Kasumi-1 (cell line): ENCODE data around the gene ZNF350.
"Not testable (repeated sequence)": the region's sequence is repeated elsewhere in the genome, so short reads cannot be mapped to it uniquely, and the experiment has no call there.

Experiments
- DNase-seq, 2 experiments: peaks; one replicate each; lab custom pipeline; 2025; lab: John Stamatoyannopoulos, UW

The ZNF350 gene

DNA sequence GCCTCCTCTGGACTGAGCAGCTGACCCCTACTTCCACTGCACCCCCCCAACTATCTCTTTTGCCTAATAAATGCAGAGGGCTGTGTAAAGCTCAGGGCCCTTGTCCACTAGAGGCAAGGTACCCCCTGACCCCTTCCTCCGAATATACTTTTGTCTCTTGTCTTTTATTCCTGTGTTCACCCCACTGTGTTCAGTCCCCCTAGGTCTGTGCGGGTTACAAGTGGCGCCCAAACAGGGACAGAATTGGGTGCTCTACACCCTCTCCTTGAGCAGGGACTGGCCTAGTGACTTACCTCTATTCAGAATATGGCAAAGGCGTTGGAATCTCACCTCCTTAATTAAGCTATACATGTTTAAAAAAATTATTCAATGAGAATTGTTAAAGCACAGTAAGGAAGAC lies 15.0 kb downstream of the ZNF350 start:
- DNase-seq, result no peak

DNA sequence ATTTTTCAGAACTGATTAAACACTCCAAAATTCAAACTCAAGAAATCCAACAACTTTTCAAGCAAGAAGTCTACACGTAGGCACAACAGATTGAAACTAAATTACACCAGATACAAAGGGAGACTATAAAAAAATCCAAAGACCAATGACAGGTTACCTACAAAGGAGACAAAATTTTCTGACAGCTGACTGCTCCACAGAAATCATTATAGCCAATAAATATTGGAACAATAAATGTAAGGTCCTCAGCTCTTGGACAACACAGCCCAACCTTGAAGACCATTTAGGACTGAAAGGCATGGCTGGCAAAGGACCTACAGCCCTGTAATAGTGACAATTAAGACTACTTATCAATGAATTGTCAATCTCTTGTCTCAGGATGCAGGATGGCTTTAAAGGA lies 15.9 kb downstream of the ZNF350 start:
- no peak for DNase-seq

DNA sequence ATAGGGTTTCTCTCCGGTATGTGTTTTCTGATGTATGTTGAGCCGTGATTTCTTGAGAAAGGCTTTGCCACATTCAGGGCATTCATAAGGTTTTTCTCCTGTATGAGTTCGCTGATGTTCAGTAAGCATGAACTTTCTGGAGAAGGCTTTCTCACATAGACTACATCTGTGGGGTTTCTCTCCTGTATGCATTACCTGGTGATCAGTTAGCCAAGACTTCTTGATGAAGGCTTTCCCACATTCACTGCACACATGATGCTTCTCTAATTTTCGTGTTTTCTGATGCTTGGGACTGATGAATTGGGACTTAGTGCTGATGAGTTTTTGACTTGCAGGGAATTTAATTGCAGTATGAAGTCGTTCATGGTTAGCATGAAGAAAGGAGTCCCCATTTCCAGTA lies 21.1 kb downstream of the ZNF350 start:
- DNase-seq, result no peak

DNA sequence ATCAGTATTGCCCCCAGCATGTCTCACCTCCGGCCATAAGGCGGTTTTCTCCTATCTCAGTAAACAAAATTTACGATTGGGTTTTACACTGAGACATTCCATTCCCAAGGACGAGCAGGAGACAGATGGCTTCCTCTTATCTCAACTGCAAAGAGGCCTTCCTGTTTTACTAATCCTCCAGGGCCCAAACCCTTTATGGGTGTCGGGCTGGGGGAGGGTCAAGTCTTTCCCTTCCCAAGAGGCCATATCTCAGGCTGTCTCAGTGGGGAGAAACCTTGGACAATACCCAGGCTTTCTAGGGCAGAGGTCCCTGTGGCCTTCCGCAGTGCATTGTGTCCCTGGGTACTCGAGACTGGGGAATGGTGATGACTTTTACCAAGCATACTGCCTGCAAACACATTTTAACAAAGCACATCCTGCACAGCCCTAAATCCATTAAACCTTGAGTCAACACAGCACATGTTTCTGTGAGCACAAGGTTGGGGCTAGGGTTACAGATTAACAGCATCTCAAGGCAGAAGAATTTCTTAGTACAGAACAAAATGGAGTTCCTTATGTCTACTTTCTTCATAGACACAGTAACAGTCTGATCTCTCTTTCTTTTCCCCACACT lies 25.9 kb downstream of the ZNF350 start:
- not testable (repeated sequence) for DNase-seq

DNA sequence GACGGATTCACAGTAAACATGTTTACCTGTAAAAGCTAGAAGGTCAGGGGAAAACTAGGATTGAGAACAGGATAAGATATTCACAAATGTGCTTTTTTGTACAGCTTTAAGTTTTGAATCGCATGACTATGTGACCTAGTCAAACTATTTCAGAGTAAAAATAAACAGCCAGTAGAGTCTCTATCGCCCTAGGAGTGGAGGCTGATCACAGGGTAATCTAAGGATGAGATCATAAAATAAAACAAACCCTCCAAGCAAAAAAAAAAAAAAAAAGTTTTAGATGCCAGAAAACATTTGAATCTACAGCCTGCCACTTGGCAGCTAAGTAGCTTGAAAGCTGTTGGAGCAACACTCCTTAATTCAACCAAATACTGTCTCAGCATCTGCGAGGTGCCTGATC lies 26.8 kb downstream of the ZNF350 start:
- no peak for DNase-seq

DNA sequence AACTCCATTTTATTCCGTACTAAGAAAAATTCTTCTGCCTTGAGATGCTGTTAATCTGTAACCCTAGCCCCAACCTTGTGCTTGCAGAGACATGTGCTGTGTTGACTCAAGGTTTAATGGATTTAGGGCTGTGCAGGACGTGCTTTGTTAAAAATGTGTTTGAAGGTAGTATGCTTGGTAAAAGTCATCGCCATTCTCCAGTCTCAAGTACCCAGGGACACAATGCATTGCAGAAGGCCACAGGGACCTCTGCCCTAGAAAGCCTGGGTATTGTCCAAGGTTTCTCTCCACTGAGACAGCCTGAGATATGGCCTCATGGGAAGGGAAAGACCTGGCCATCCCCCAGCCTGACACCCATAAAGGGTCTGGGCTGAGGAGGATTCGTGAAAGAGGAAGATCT lies 28.8 kb downstream of the ZNF350 start:
- DNase-seq, result not testable (repeated sequence)

DNA sequence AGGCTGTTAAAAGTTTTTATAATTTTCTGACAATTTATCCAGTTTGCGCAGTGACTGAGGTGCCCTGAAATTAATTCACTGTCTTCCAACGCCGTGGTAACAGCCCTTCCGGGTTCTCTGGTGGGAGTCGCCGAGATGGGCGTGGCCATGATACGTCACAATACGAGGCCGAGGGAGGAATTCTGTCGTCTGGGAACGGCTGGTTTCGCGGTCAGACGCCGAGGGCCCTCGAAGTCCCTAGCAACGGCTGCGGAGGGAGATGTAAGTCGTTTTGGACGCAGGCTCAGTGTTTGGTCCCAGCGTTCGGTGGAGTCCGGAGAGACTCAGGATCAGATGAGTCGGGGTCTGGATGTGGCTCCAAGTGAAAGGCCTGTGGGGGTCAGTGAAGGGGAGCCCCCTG lies 37.7 kb downstream of the ZNF350 start:
- DNase-seq, result no peak

DNA sequence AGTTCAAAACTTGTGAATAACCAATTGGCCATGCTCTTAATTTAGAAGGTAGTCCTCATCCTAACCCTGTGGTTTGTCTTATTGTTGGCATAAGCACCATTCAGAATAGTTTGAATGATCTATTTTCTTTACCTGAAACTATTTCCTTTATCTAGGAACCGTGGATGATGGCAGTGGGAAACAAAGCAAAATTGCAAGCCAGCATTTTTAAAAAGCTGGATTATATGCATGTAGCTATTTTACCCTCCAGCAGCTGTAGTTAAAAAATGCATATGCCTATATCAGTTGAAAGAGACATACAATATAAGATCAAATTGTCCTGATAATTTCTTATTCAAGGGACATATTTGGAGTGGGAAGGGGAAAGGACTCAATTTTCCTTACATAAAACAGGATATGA lies 40.0 kb downstream of the ZNF350 start:
- DNase-seq, result no peak

DNA sequence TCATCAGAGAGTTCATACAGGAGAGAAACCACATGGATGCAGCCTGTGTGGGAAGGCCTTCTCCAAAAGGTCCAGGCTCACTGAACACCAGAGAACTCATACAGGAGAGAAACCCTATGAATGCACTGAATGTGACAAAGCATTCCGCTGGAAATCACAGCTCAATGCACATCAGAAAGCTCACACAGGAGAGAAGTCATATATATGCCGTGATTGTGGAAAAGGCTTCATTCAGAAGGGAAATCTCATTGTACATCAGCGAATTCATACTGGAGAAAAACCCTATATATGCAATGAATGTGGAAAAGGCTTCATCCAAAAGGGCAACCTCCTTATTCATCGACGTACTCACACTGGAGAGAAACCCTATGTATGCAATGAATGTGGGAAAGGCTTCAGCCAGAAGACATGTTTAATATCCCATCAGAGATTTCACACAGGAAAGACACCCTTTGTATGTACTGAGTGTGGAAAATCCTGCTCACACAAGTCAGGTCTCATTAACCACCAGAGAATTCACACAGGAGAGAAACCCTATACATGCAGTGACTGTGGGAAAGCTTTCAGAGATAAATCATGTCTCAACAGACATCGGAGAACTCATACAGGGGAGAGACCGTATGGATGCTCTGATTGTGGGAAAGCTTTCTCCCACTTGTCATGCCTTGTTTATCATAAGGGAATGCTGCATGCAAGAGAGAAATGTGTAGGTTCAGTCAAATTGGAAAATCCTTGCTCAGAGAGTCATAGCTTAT lies 41.7 kb downstream of the ZNF350 start:
- no peak for DNase-seq

DNA sequence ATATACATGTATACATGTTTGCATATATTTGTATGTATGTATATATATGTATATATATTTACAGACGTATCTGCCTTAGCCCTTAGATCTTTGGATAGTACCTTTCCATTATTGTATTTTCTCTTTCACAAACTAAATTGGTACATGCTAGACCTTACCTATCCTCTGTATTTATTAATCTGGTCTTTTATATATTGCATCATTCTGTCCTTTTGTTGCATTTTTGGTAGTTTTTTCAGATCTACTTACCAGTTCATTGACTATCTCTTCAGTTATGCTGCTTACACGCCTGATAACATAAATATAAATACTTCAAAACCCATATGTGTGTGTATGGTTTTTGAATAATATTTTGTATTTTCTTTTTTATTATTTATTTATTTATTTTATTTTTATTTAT lies 47.7 kb downstream of the ZNF350 start:
- no peak for DNase-seq

DNA sequence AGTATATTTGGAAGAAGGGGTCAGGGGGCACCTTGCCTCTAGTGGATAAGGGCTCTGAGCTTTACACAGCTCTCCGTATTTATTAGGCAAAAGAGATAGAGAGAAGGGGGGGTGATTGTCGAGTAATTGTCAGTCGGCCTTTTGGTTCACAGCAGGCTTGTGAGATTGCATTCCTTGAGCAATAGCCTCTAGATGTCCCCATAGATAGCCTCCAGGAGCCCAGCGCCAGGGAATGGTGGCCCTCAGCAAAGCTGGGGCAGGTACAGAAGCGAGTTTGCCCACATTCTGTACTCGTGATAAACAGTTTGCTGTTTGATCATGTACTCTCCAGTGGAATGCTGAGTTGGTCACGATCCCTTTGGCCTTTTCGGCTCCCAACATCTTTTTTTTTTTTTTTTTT lies 54.7 kb downstream of the ZNF350 start:
- no peak for DNase-seq

DNA sequence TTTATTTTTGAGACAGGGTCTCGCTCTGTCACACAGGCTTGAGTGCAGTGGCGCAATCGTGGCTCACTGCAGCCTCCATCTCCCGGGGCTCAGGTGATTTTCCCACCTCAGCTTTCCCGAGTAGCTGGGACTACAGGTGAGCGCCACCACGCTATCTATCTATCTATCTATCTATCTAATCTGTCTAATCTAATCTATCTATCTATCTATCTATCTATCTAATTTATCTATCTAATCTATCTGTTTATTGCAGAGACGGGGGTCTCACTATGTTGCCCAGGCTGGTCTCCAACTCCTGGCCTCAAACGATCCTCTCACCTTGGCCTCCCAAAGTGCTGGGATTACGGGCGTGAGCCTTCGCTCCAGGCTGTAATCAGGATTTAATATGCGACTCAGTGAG lies 58.8 kb downstream of the ZNF350 start:
- no peak for DNase-seq

DNA sequence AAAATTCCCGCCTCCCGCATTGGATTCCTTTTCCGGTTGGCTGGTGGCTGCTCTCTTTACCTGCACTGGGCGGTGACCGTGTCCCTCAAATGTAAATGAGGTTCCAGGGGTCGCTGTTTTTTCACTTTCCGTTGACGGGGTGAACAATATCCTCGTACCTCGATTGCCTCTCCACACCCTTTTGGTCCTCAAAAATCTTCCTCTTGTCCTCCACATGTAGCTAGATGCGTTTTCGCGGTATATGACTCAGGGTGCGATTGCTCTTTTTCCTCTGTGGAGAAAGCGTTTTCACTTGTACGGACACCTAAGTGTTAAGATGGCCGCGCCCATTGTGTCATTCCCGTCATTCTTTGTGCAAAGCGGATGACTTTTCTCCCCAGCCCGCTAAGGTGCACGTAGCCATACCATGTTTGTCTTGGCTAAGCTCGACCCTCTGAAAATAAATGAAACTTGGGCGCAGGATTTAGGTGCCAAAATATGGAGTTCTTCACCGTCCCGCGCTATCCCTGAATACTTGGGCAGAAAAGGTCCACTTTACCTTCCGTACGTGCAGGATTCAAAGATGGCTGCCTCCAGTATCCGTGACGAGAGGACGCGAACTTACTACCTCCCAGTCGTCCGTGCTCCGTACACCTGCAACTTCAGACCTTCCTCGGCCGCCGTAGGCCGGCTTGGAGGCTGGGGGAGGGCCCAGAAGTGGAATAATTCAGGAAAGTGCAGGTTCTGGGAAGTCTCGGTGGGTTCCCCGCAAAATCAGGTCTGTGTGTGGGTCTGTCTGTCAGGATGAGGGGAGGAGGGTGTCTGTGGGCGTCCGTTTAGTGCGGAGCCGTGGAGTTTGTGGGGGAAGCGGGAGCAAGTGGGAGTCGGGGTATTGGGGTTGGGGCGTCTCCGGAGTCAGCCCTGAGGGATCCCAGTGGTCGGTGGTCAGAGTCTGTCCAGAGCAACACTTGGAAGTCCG lies 59.6 kb downstream of the ZNF350 start, which contains the start of gene ZNF613:
Gene ZNF613 (plus strand): TSS at position 689 of the 958 bp plus-strand sequence. CDS start 8,749 bp downstream, outside the sequence.
- peak; percentile 44 to 61 for DNase-seq

DNA sequence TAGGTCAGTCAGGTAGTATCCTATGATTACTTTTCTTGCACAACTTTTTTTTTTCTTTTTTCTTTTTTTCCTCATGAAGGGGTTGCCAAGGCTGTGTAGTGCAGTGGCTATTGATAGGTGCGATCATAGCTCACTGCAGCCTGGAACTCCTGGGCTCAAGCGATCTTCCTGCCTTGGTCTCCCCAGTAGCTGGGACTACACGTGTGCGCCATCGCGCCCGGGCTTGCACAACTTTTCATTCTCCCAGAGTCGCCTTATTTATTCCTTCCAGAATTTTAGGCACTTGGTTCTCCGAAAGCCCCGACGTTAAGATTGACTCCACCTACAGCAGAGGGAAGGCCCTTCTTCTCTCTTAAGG lies 60.2 kb downstream of the ZNF350 start:
- no peak for DNase-seq

DNA sequence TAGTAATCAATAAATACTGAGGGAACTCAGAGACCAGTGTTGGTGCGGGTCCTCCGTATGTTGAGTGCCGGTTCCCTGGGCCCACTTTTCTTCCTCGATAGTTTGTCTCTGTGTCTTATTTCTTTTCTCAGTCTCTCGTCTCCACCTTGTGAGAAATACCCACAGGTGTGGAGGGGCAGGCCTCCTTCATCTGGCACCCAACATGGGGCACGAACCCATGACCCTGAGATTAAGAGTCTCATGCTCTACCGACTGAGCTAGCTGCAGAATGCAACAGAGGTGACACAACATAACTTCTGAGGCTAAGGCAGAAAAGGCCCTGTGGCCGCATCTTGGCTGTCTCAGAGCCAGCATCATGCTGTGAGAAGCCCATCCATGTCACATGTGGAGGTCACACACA lies 64.7 kb downstream of the ZNF350 start:
- no peak for DNase-seq

DNA sequence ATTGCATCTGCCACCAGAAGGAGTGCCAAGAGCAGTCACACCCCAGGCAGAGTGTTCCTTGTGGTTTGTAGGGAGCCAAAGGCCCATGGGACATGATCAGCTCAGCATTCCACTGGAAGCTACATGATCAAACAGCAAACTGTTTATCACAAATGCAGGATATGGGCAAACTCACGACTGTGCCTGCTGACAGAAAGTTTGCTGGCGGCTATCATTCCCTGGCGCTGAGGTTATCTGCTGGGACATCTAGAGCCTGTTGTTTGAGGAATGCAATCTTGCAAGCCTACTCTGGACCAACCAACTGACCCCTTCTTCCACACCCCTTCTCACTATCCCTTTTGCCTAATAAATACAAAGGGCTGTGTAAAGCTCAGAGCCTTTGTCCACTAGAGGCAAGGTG lies 67.0 kb downstream of the ZNF350 start:
- DNase-seq, result no peak

DNA sequence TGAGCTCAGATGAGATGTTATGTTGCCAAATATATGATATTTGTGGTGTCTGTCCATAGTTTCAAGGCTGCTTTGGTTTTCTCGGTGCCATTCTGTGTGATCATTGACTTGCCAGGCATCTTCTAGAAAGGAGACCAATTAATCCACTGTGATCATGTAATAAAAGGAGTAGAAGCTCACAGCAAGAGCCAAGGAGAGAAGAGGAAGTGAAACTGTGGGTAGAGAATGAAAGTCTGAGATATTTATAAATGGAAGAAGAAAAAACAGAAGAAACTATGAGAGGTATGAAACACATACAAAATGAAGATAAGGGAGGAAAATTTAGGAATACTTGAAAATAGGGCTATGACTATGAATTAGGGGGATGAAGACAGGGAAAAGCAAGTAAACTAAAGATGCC lies 70.5 kb downstream of the ZNF350 start:
- DNase-seq, result no peak

DNA sequence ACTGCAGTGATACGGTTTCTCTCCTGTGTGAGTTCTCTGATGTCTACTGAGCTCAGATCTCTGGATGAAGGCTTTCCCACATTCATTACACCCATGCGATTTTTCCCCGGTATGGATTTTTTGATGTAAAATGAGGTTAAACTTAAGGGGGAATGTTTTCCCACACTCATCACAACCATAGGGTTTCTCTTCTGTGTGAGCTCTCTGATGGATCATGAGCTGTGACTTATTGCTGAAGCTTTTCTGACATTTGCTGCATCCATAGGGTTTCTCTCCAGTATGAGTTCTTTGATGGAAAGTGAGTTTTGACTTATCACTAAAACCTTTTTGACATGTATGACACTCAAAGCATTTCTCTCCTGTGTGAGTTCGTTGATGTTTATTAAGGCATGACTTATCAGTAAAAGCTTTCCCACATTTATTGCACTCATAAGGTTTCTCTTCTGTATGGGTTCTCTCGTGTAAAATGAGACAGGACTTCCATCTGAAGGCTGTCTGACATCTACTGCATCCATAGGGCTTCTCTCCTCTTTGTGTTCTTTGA lies 71.2 kb downstream of the ZNF350 start:
- no peak for DNase-seq
